ENCODE results near the gene MEF2A.

Gene MEF2A

DNA sequence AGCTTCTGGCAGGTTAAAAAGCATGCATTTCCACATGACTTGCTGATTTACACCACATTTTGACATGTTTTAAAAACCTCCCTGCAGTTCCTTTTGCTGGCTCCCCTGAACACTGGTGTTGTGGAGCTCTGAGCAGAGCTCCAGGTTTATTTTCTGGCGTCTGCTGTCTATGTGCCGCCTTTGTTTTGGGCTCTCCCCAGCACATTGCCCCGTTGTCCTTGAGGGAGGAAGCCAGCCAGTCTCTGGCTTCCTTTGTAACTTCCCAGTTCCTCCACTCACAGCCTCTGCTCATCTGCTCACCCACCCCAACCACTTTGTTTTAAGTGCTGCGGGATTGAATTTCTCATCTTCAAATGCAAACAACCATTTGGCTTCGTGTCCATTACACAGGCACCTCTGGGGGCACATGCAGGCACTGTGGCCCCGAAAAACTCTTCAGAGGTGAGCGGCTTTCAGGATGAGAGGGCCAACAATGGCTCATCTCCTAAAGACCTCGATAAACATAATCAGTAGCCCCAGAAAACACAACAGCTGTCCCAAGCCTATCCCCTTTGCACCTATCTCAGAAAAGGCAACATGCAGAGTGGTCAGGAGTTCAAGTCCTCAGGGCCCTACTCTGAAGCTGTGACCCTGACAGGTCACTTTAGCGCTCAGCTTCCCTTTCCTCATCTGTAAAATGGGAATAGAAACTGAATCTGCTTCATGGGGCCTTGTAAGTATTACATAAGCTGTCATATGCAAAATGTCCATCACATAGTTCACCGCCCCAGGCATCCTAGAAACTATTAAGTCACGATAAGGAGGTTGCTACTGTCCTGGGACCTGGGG lies 1.3 kb upstream of the MEF2A start:
- Histone ChIP-seq H3K4me1 (ENCODE audit: control insufficient read depth, insufficient read depth, low read length) (peaks cover 32% of the 10 kb centered on the region), H3K9me3 (ENCODE audit: control insufficient read depth, low read length) (no peaks in the 10 kb centered on the region), H3K27me3 (replicated peaks; ENCODE audit: control insufficient read depth, insufficient read depth, low read length) (no peaks in the 10 kb centered on the region), H3K4me3 (ENCODE audit: low read length) (peak overlapping the region; percentile 71), H3K9ac (ENCODE audit: low read length) (peak overlapping the region; percentile 32), H3K36me3 (ENCODE audit: control insufficient read depth, insufficient read depth, low read length, severe bottlenecking) (no peaks in the 10 kb centered on the region)
- DNase-seq (ENCODE audit: low read depth), result peak; percentile 52

- H3K4me1 ChIP-seq (ENCODE audit: control insufficient read depth, insufficient read depth, low read length), result peaks cover 32% of the 10 kb centered on the region
- H3K4me3 ChIP-seq (ENCODE audit: low read length), result peak overlapping the region; percentile 71
- DNase-seq (ENCODE audit: low read depth), result no peak
- H3K9ac ChIP-seq (ENCODE audit: low read length), result peak overlapping the region; percentile 32
- H3K9me3 ChIP-seq (ENCODE audit: control insufficient read depth, low read length), result no peaks in the 10 kb centered on the region
- H3K27me3 ChIP-seq (replicated peaks; ENCODE audit: control insufficient read depth, insufficient read depth, low read length), result no peaks in the 10 kb centered on the region
- no peaks in the 10 kb centered on the region for H3K36me3 ChIP-seq (ENCODE audit: control insufficient read depth, insufficient read depth, low read length, severe bottlenecking)
Measured at GRCh38 chr15:99565049-99565298, 810 bp upstream of the MEF2A start.

GRCh38 chr15:99566157-99566897 lies 543 bp downstream of the MEF2A start:
- Histone ChIP-seq H3K36me3 (ENCODE audit: control insufficient read depth, insufficient read depth, low read length, severe bottlenecking) (no peaks in the 10 kb centered on the region), H3K9ac (ENCODE audit: low read length) (peak overlapping the region; percentile 97), H3K9me3 (ENCODE audit: control insufficient read depth, low read length) (no peaks in the 10 kb centered on the region), H3K27me3 (replicated peaks; ENCODE audit: control insufficient read depth, insufficient read depth, low read length) (no peaks in the 10 kb centered on the region), H3K4me3 (ENCODE audit: low read length) (peak overlapping the region; percentile 91), H3K4me1 (ENCODE audit: control insufficient read depth, insufficient read depth, low read length) (peaks cover 32% of the 10 kb centered on the region)
- peak; percentile 63 for DNase-seq (ENCODE audit: low read depth)

- H3K27me3 ChIP-seq (replicated peaks; ENCODE audit: control insufficient read depth, insufficient read depth, low read length), result no peaks in the 10 kb centered on the region
- H3K36me3 ChIP-seq (ENCODE audit: control insufficient read depth, insufficient read depth, low read length, severe bottlenecking), result no peaks in the 10 kb centered on the region
- H3K4me3 ChIP-seq (ENCODE audit: low read length), result peak overlapping the region; percentile 91
- H3K4me1 ChIP-seq (ENCODE audit: control insufficient read depth, insufficient read depth, low read length), result peaks cover 42% of the 10 kb centered on the region
- peak; percentile 50 for DNase-seq (ENCODE audit: low read depth)
- peak overlapping the region; percentile 97 for H3K9ac ChIP-seq (ENCODE audit: low read length)
- H3K9me3 ChIP-seq (ENCODE audit: control insufficient read depth, low read length), result no peaks in the 10 kb centered on the region
Measured at GRCh38 chr15:99568625-99569352, 3.0 kb downstream of the MEF2A start.

- no peak for DNase-seq (ENCODE audit: low read depth)
- H3K9ac ChIP-seq (ENCODE audit: low read length), result no peak overlapping the region
- H3K4me1 ChIP-seq (ENCODE audit: control insufficient read depth, insufficient read depth, low read length), result peaks cover 35% of the 10 kb centered on the region
- no peaks in the 10 kb centered on the region for H3K27me3 ChIP-seq (replicated peaks; ENCODE audit: control insufficient read depth, insufficient read depth, low read length)
- H3K9me3 ChIP-seq (ENCODE audit: control insufficient read depth, low read length), result no peaks in the 10 kb centered on the region
- no peak overlapping the region for H3K4me3 ChIP-seq (ENCODE audit: low read length)
- H3K36me3 ChIP-seq (ENCODE audit: control insufficient read depth, insufficient read depth, low read length, severe bottlenecking), result no peaks in the 10 kb centered on the region
Measured at GRCh38 chr15:99571299-99571698, 5.5 kb downstream of the MEF2A start.

DNA sequence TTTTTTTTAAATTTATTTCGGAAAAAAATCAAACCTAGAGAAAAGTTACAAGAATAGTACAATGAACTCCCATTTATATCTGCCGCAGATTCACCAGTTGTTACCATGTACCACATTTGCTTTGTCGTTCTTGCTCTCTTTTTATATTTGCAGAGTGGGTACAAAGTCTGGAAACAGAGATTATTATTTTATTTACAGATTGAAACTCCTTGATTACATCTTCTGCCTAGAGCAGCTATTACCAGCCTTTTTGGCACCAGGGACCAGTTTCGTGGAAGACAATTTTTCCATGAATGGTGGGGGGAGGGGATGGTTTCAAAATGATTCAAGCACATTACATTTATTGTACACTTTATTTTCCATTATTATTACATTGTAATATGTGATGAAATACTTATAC lies 8.3 kb downstream of the MEF2A start:
- Histone ChIP-seq H3K36me3 (ENCODE audit: control insufficient read depth, insufficient read depth, low read length, severe bottlenecking) (no peaks in the 10 kb centered on the region), H3K9me3 (ENCODE audit: control insufficient read depth, low read length) (no peaks in the 10 kb centered on the region), H3K9ac (ENCODE audit: low read length) (no peak overlapping the region), H3K27me3 (replicated peaks; ENCODE audit: control insufficient read depth, insufficient read depth, low read length) (no peaks in the 10 kb centered on the region), H3K4me3 (ENCODE audit: low read length) (no peak overlapping the region), H3K4me1 (ENCODE audit: control insufficient read depth, insufficient read depth, low read length) (peaks cover 20% of the 10 kb centered on the region)
- DNase-seq (ENCODE audit: low read depth), result no peak

- no peaks in the 10 kb centered on the region for H3K9me3 ChIP-seq (ENCODE audit: control insufficient read depth, low read length)
- peaks cover 19% of the 10 kb centered on the region for H3K4me1 ChIP-seq (ENCODE audit: control insufficient read depth, insufficient read depth, low read length)
- DNase-seq (ENCODE audit: low read depth), result no peak
- no peaks in the 10 kb centered on the region for H3K27me3 ChIP-seq (replicated peaks; ENCODE audit: control insufficient read depth, insufficient read depth, low read length)
- H3K36me3 ChIP-seq (ENCODE audit: control insufficient read depth, insufficient read depth, low read length, severe bottlenecking), result no peaks in the 10 kb centered on the region
- no peak overlapping the region for H3K9ac ChIP-seq (ENCODE audit: low read length)
- no peak overlapping the region for H3K4me3 ChIP-seq (ENCODE audit: low read length)
Measured at GRCh38 chr15:99574502-99574901, 8.7 kb downstream of the MEF2A start.

- Histone ChIP-seq H3K9me3 (ENCODE audit: control insufficient read depth, low read length) (no peaks in the 10 kb centered on the region), H3K36me3 (ENCODE audit: control insufficient read depth, insufficient read depth, low read length, severe bottlenecking) (no peaks in the 10 kb centered on the region), H3K4me1 (ENCODE audit: control insufficient read depth, insufficient read depth, low read length) (peaks cover 19% of the 10 kb centered on the region), H3K4me3 (ENCODE audit: low read length) (no peak overlapping the region), H3K9ac (ENCODE audit: low read length) (no peak overlapping the region), H3K27me3 (replicated peaks; ENCODE audit: control insufficient read depth, insufficient read depth, low read length) (no peaks in the 10 kb centered on the region)
- DNase-seq (ENCODE audit: low read depth), result peak; percentile 22
Measured at GRCh38 chr15:99578809-99579208, 13.0 kb downstream of the MEF2A start.

GRCh38 chr15:99580076-99580475 lies 14.3 kb downstream of the MEF2A start:
- H3K4me1 ChIP-seq (ENCODE audit: control insufficient read depth, insufficient read depth, low read length), result peaks cover 15% of the 10 kb centered on the region

DNA sequence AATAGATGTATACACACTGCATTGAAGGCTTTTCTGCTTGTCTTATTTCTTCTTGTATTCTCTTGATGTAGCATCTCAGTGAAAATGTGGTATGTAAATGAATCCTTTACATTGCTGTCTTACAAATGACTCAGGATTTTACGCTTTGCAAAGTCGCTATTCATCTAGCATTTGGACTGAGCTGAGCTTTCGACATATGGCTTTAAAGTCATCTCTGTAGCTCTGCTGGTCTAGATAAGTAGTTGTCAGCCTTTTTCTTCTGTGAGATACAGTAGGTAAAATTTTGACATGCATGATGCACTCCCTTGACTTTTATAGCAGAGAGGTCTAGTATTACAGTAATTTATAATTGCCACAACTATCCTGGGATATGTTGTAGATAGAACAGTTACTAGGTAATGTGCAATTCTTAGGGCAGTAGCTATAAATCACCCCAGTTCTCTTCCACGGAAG lies 16.8 kb downstream of the MEF2A start:
- no peak for DNase-seq (ENCODE audit: low read depth)
- Histone ChIP-seq H3K9me3 (ENCODE audit: control insufficient read depth, low read length) (peaks cover 9% of the 10 kb centered on the region), H3K4me1 (ENCODE audit: control insufficient read depth, insufficient read depth, low read length) (peaks cover 15% of the 10 kb centered on the region), H3K27me3 (replicated peaks; ENCODE audit: control insufficient read depth, insufficient read depth, low read length) (no peaks in the 10 kb centered on the region), H3K36me3 (ENCODE audit: control insufficient read depth, insufficient read depth, low read length, severe bottlenecking) (peaks cover 3% of the 10 kb centered on the region), H3K9ac (ENCODE audit: low read length) (no peak overlapping the region), H3K4me3 (ENCODE audit: low read length) (no peak overlapping the region)

More at GRCh38 chr15:99580076-99580475, 14.3 kb downstream of the MEF2A start:
- Histone ChIP-seq H3K36me3 (ENCODE audit: control insufficient read depth, insufficient read depth, low read length, severe bottlenecking) (no peaks in the 10 kb centered on the region), H3K9ac (ENCODE audit: low read length) (no peak overlapping the region), H3K9me3 (ENCODE audit: control insufficient read depth, low read length) (peaks cover 4% of the 10 kb centered on the region), H3K4me3 (ENCODE audit: low read length) (no peak overlapping the region), H3K27me3 (replicated peaks; ENCODE audit: control insufficient read depth, insufficient read depth, low read length) (no peaks in the 10 kb centered on the region)
- DNase-seq (ENCODE audit: low read depth), result no peak

DNA sequence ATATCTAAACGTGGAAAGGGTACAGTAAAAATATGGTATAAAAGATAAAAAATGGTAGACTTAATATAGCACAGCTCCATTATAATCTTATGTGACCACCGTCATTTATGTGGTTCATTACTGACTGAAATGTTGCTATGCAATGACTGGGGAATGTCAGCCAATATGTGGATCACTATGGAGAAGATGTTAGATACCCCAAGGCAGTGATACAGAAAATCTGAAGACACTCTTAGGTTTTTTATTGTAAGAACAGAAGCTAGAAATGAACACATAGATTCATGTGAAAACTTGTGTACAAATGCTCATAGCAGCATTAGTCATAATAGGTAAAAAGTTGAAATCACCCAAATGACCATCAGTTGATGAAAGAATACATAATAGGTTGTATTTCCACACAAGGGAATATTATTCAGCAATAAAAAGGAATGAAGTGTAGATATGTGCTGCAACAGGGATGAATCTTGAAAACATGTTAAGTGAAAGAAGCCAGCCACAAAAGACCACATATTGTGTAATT lies 18.4 kb downstream of the MEF2A start:
- Histone ChIP-seq H3K4me3 (ENCODE audit: low read length) (no peak overlapping the region), H3K4me1 (ENCODE audit: control insufficient read depth, insufficient read depth, low read length) (peaks cover 12% of the 10 kb centered on the region), H3K36me3 (ENCODE audit: control insufficient read depth, insufficient read depth, low read length, severe bottlenecking) (peaks cover 3% of the 10 kb centered on the region), H3K27me3 (replicated peaks; ENCODE audit: control insufficient read depth, insufficient read depth, low read length) (no peaks in the 10 kb centered on the region), H3K9ac (ENCODE audit: low read length) (no peak overlapping the region), H3K9me3 (ENCODE audit: control insufficient read depth, low read length) (peaks cover 9% of the 10 kb centered on the region)
- no peak for DNase-seq (ENCODE audit: low read depth)

Measured in adipocyte (in vitro differentiated cells).